ENCODE measurements around the gene RSBN1L.
"Not testable (repeated sequence)": the region's sequence is repeated elsewhere in the genome, so short reads cannot be mapped to it uniquely, and the experiment has no call there.

RSBN1L gene

GRCh38 chr7:77696057-77696642, at the start of gene RSBN1L:
Gene RSBN1L (plus strand): TSS chr7:77696459. CDS start chr7:77696470, 11 bp downstream.
- peak; percentile 98 for DNase-seq

- DNase-seq: no peak
Observed at GRCh38 chr7:77648742-77649338, 47.4 kb upstream of the RSBN1L start.

- no peak for DNase-seq
Observed at GRCh38 chr7:77649716-77650349, 46.4 kb upstream of the RSBN1L start.

- DNase-seq: peak; percentile 44
Observed at GRCh38 chr7:77651575-77652162, 44.6 kb upstream of the RSBN1L start.

- DNase-seq: not testable (repeated sequence)
Observed at GRCh38 chr7:77652826-77653225, 43.4 kb upstream of the RSBN1L start.

- DNase-seq: no peak
Observed at GRCh38 chr7:77653572-77653971, 42.7 kb upstream of the RSBN1L start.

- DNase-seq: no peak
Observed at GRCh38 chr7:77655356-77655755, 40.9 kb upstream of the RSBN1L start.

- no peak for DNase-seq
Observed at GRCh38 chr7:77655836-77656455, 40.3 kb upstream of the RSBN1L start.

GRCh38 chr7:77657427-77658224, 38.6 kb upstream of the RSBN1L start:
- peak; percentile 14 for DNase-seq

GRCh38 chr7:77658928-77659327, 37.3 kb upstream of the RSBN1L start:
- DNase-seq: no peak

- no peak for DNase-seq
Observed at GRCh38 chr7:77661816-77662215, 34.4 kb upstream of the RSBN1L start.

- no peak for DNase-seq
Observed at GRCh38 chr7:77662869-77663268, 33.4 kb upstream of the RSBN1L start.

GRCh38 chr7:77664715-77665114, 31.5 kb upstream of the RSBN1L start:
- DNase-seq: no peak

GRCh38 chr7:77665161-77665560, 31.1 kb upstream of the RSBN1L start:
- DNase-seq: no peak

- no peak for DNase-seq
Observed at GRCh38 chr7:77667459-77668086, 28.7 kb upstream of the RSBN1L start.

GRCh38 chr7:77674878-77675277, 21.4 kb upstream of the RSBN1L start:
- DNase-seq: no peak

- DNase-seq: no peak
Observed at GRCh38 chr7:77679608-77680007, 16.7 kb upstream of the RSBN1L start.

GRCh38 chr7:77680266-77680665, 16.0 kb upstream of the RSBN1L start:
- no peak for DNase-seq

- no peak for DNase-seq
Observed at GRCh38 chr7:77684030-77684429, 12.2 kb upstream of the RSBN1L start.

GRCh38 chr7:77685233-77685632, 11.0 kb upstream of the RSBN1L start:
- no peak for DNase-seq

GRCh38 chr7:77687100-77687746, 9.0 kb upstream of the RSBN1L start:
- no peak for DNase-seq

GRCh38 chr7:77687747-77688144, 8.5 kb upstream of the RSBN1L start:
- peak; percentile 11 for DNase-seq

Measured in stimulated activated CD4-positive, alpha-beta T cell treated with anti-CD3 and anti-CD28 coated beads, Interleukin-4, amount 100 ng/mL, for 24 hours (primary cell).